ENCODE data around the gene CSMD2. TPM values are rescaled to one million over a fixed set of nuclear protein-coding genes. Genes with fewer than 3 reads are reported as not detected.

The CSMD2 gene
- total RNA-seq, 2 donors from 2014 or later = 0.62 to 2.8 TPM

DNA sequence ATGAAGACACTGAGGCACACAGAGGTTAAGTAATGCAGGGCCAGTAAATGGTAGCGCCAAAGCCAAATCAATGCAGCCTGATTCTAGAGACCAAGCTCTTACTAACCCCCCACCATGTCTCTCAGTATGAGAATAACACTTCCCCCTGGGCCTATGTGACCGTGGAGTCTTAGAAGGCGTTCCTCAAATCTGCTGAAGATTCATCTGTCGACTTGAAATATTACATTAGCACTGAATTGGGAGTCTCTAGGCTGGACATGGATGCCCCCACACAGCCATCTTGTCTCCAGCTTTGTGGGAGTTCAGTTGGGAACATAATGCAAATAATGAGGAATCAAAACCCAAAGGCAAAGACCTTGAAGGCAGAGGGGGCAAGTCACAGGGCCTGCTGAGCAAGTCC is 419.1 kb downstream of the CSMD2 start:
- H3K4me1 Mint-ChIP-seq = peaks cover 8% of the 10 kb centered on the region
- H3K27ac Mint-ChIP-seq = no peak overlapping the region
- H3K4me1 ChIP-seq (ENCODE audit: control insufficient read depth, insufficient read depth, low read length) = no peaks in the 10 kb centered on the region
- H3K27me3 Mint-ChIP-seq (ENCODE audit: insufficient read depth) = no peaks in the 10 kb centered on the region
- H3K36me3 Mint-ChIP-seq (ENCODE audit: low read depth) = no peaks in the 10 kb centered on the region
- TF ChIP-seq, protein P1, sequence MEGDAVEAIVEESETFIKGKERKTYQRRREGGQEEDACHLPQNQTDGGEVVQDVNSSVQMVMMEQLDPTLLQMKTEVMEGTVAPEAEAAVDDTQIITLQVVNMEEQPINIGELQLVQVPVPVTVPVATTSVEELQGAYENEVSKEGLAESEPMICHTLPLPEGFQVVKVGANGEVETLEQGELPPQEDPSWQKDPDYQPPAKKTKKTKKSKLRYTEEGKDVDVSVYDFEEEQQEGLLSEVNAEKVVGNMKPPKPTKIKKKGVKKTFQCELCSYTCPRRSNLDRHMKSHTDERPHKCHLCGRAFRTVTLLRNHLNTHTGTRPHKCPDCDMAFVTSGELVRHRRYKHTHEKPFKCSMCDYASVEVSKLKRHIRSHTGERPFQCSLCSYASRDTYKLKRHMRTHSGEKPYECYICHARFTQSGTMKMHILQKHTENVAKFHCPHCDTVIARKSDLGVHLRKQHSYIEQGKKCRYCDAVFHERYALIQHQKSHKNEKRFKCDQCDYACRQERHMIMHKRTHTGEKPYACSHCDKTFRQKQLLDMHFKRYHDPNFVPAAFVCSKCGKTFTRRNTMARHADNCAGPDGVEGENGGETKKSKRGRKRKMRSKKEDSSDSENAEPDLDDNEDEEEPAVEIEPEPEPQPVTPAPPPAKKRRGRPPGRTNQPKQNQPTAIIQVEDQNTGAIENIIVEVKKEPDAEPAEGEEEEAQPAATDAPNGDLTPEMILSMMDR (conservative IDR thresholded peaks at IDR 0.05) = no peak
- DNase-seq = no peak
- no peak overlapping the region for H3K4me3 Mint-ChIP-seq
- H3K9ac ChIP-seq (ENCODE audit: extremely low read depth, low read length, poor library complexity, severe bottlenecking) = no peak overlapping the region
- H3K9me3 ChIP-seq (ENCODE audit: control insufficient read depth, low read length) = no peaks in the 10 kb centered on the region
- H3K4me3 ChIP-seq (ENCODE audit: low read length) = no peak overlapping the region
- no peak overlapping the region for H3K27ac ChIP-seq (ENCODE audit: low read depth, low read length)
- H3K36me3 ChIP-seq (ENCODE audit: control insufficient read depth, insufficient read depth, low read length) = no peaks in the 10 kb centered on the region
- H3K9me3 Mint-ChIP-seq = no peaks in the 10 kb centered on the region
- no peaks in the 10 kb centered on the region for H3K27me3 ChIP-seq (ENCODE audit: control insufficient read depth, insufficient read depth, low read length, poor library complexity, severe bottlenecking)
- 80 to 92% methylated on average over 3 to 4 of the region's 4 CpGs for WGBS, 2 experiments (ENCODE audit: insufficient coverage in 1 of 2, insufficient read length in 1 of 2)

DNA sequence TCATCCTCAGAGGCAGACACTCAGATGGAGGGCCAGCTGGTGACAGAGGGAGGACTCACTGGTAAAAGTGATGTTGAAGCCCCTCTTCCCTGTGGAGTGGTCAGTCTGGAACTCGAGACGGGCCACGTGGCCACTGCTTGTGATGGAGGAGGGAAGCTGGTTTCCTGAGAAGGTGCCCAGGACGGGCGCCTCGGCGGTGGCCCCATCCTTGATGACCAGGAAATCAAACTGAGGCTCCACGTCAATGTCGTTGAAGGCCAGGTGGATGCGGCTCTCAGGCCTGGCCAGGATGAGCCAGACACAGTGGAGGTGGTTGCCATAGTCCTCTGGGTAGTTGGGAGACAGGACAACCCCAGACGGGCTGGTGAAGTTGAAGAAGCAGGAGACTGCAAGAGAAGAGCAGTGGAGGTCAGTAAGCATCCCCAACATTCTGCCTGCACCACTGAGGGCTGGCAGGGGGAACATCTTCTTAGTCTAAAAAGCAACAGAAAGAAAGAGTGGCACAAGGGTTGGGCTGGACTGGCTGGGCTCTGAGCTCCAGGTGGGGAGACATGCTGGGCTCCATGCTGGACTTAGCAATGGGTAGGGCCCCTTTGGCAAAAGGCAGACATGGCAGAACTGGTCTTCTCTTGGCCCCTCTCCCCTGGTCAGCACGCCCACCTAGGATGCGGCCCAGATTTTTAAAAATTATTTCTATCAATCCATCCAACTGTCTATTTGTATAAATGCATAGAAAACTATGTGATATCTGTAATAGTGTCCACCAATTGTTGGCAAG is 421.6 kb downstream of the CSMD2 start:
- no peak for DNase-seq
- H3K9me3 Mint-ChIP-seq = no peaks in the 10 kb centered on the region
- Histone ChIP-seq H3K9me3 (ENCODE audit: control insufficient read depth, low read length) (no peaks in the 10 kb centered on the region), H3K27ac (ENCODE audit: low read depth, low read length) (no peak overlapping the region), H3K9ac (ENCODE audit: extremely low read depth, low read length, poor library complexity, severe bottlenecking) (no peak overlapping the region), H3K36me3 (ENCODE audit: control insufficient read depth, insufficient read depth, low read length) (no peaks in the 10 kb centered on the region), H3K27me3 (ENCODE audit: control insufficient read depth, insufficient read depth, low read length, poor library complexity, severe bottlenecking) (peaks cover 5% of the 10 kb centered on the region), H3K4me3 (ENCODE audit: low read length) (no peak overlapping the region), H3K4me1 (ENCODE audit: control insufficient read depth, insufficient read depth, low read length) (no peaks in the 10 kb centered on the region)
- peaks cover 5% of the 10 kb centered on the region for H3K27me3 Mint-ChIP-seq (ENCODE audit: insufficient read depth)
- no peak overlapping the region for H3K27ac Mint-ChIP-seq
- TF ChIP-seq, protein P1 (conservative IDR thresholded peaks at IDR 0.05) = no peak
- WGBS, 2 experiments (ENCODE audit: insufficient coverage in 1 of 2, insufficient read length in 1 of 2) = 92 to 93% methylated on average over 10 to 12 of the region's 13 CpGs
- no peak overlapping the region for H3K4me3 Mint-ChIP-seq
- H3K36me3 Mint-ChIP-seq (ENCODE audit: low read depth) = no peaks in the 10 kb centered on the region
- H3K4me1 Mint-ChIP-seq = peaks cover 8% of the 10 kb centered on the region

DNA sequence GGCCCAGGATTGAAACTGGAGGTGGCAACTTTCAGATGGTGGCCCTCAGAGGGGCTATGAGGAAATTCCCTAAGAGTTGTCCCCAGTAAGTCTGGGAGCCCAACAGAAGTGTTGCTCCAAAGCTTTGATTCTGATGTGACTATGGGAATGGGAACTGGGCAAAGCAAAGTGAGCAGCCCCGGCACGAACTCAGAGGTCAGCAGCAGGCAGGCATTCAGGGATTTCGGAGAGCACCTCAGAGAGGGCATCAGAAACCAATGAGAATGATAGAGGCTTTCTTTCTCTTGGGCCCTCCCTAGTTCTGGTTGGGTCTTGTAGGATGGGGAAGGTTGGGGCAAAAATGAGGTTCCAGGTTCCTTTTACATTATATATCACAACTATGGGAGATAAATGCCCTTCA is 422.4 kb downstream of the CSMD2 start:
- TF ChIP-seq, protein P1 (conservative IDR thresholded peaks at IDR 0.05) = no peak
- H3K27me3 Mint-ChIP-seq (ENCODE audit: insufficient read depth) = peaks cover 8% of the 10 kb centered on the region

More for the DNA sequence above, 422.4 kb downstream of the CSMD2 start:
- H3K9me3 ChIP-seq (ENCODE audit: control insufficient read depth, low read length) = no peaks in the 10 kb centered on the region
- no peaks in the 10 kb centered on the region for H3K4me1 ChIP-seq (ENCODE audit: control insufficient read depth, insufficient read depth, low read length)
- H3K4me3 ChIP-seq (ENCODE audit: low read length) = no peak overlapping the region
- H3K4me1 Mint-ChIP-seq = peaks cover 8% of the 10 kb centered on the region
- peaks cover 5% of the 10 kb centered on the region for H3K27me3 ChIP-seq (ENCODE audit: control insufficient read depth, insufficient read depth, low read length, poor library complexity, severe bottlenecking)
- no peaks in the 10 kb centered on the region for H3K9me3 Mint-ChIP-seq
- 95 to 100% methylated on average over 2 to 3 of the region's 3 CpGs for WGBS, 2 experiments (ENCODE audit: insufficient coverage in 1 of 2, insufficient read length in 1 of 2)
- DNase-seq = no peak
- H3K9ac ChIP-seq (ENCODE audit: extremely low read depth, low read length, poor library complexity, severe bottlenecking) = no peak overlapping the region
- no peak overlapping the region for H3K27ac Mint-ChIP-seq
- H3K36me3 Mint-ChIP-seq (ENCODE audit: low read depth) = no peaks in the 10 kb centered on the region
- no peak overlapping the region for H3K27ac ChIP-seq (ENCODE audit: low read depth, low read length)
- no peak overlapping the region for H3K4me3 Mint-ChIP-seq
- H3K36me3 ChIP-seq (ENCODE audit: control insufficient read depth, insufficient read depth, low read length) = no peaks in the 10 kb centered on the region
